Vagina (tissue), 2 donors: Measurements from ENCODE around the gene RASA3.

ENCODE experiments used
- POLR2A ChIP-seq, 2 donors: fragments of 450-650 bp; IDR thresholded peaks; one replicate each; pipeline ENCODE4 v1.6.1; 2017; ENCODE audit warnings: antibody characterized with exemption in 2 of 2, mild to moderate bottlenecking in 2 of 2, moderate library complexity in 2 of 2
- POLR2AphosphoS5 ChIP-seq, 2 donors: sonication (generic); formaldehyde crosslinking; IDR thresholded peaks; one replicate each; pipeline ENCODE4 v1.9.0; 2017; ENCODE audit warnings: antibody characterized with exemption in 2 of 2, mild to moderate bottlenecking in 2 of 2, low read depth in 1 of 2; ENCODE audit not compliant: insufficient read depth in 1 of 2
- TF ChIP-seq, protein P1 (sequence below), 3 experiments: fragments of 450-650 bp in 2 of 3; fragments of 200-600 bp in 1 of 3; sonication (generic) in 1 of 3; IDR thresholded peaks; one replicate each; pipeline ENCODE4 v1.5.1; 2017 to 2019; ENCODE audit warnings: antibody characterized with exemption in 3 of 3, mild to moderate bottlenecking in 2 of 3, moderate library complexity in 2 of 3

DNA sequence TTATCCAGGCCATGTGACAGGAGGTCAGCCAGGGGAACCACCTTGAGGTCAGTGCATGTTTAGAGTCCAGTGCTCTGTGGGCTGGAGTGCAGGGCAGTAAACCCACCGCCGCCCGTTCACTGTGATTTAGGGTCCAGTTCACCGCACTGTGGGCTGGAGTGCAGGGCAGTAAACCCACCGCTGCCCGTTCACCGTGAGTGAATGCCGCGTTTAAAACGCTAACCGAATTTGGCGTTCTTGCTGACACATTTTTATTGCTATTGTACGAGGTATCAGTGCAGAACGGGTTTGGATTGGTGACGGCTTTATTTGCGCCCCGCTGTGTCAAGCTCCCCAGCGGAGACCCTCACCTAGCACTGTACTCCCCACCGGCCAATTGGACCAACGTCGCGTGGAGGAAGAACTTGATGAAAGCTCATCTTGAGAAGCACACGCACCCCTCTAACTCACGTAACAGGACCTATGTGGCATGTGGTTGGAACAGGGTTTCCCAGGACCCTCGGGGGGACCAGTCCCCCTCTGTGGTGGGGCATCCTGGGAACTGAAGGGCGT lies 186.5 kb downstream of the RASA3 start:
- TF ChIP-seq, protein P1, sequence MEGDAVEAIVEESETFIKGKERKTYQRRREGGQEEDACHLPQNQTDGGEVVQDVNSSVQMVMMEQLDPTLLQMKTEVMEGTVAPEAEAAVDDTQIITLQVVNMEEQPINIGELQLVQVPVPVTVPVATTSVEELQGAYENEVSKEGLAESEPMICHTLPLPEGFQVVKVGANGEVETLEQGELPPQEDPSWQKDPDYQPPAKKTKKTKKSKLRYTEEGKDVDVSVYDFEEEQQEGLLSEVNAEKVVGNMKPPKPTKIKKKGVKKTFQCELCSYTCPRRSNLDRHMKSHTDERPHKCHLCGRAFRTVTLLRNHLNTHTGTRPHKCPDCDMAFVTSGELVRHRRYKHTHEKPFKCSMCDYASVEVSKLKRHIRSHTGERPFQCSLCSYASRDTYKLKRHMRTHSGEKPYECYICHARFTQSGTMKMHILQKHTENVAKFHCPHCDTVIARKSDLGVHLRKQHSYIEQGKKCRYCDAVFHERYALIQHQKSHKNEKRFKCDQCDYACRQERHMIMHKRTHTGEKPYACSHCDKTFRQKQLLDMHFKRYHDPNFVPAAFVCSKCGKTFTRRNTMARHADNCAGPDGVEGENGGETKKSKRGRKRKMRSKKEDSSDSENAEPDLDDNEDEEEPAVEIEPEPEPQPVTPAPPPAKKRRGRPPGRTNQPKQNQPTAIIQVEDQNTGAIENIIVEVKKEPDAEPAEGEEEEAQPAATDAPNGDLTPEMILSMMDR (IDR thresholded peaks at IDR 0.05): no peak
- TF ChIP-seq POLR2A (IDR thresholded peaks at IDR 0.05) (no peak), POLR2AphosphoS5 (IDR thresholded peaks at IDR 0.05; ENCODE audit: insufficient read depth in 1 of 2, low read depth in 1 of 2) (no peak)
